ENCODE results near the gene RTN4.

Gene RTN4

DNA sequence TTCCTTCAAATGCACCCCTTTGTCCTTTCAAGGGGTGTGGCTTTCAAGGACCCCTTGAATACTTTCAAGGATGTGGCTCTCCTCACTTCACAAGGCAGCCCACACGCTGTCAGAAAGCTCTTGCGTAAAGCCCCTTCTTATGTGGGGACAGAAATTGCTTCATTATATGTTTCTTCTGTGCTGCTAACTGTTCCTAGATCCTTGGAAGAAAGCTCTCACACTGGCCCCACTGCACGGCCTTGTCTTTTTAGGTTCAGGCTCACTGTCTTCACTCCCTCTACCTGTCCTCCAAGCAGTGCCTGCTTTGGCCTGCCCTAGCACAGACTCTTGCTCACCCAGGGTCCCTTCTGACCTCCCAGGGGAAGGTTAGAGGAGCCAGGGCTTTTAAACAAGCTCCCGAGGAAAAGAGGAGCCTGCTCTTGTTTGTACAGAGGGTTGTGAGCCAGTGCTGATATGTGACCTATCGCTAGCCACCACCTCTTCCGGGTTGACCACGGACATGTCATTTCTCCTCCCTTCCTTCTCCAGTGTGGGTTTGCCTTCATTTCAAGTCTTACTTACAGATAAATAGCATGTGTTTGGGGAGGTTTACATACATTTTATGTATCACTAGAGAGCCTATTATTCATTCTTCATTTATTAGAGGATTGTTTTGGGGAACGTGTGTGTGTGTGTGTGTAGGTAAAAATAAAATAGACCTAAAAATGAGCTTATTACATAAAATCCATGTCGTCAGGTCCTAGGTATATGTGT lies 94.7 kb downstream of the RTN4 start:
- FAIRE-seq = no peak
- DNase-seq (ENCODE audit: insufficient read length, low spot score) = no peak

- no peak for FAIRE-seq
Measured at GRCh38 chr2:54954705-54955357, 95.4 kb downstream of the RTN4 start.

DNA sequence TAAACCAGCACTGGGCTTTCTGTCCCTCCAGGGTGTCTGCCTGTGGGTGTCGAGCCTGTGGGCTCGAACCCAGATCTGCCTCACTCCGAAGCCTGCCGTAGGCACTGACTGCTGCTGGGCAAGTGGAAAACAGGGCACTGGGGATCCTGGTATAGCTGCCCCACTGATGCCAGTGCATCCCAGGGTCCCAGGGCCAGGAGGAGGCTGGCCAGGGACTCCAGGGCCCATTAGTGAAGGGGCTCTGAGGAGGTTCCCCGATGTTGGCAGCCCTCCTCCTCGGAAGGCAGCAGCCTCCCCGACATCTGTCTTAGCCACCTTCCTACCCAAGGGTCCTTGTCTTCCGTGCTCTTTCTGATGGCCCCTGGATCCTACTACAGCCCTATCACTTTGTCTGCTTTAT lies 96.1 kb downstream of the RTN4 start:
- FAIRE-seq = no peak
- no peak for DNase-seq (ENCODE audit: insufficient read length, low spot score)

More at GRCh38 chr2:54954705-54955357, 95.4 kb downstream of the RTN4 start:
- DNase-seq (ENCODE audit: insufficient read length, low spot score) = no peak

- DNase-seq (ENCODE audit: insufficient read length, low spot score) (no peak), FAIRE-seq (no peak)
Measured at GRCh38 chr2:54952978-54953456, 97.2 kb downstream of the RTN4 start.

DNA sequence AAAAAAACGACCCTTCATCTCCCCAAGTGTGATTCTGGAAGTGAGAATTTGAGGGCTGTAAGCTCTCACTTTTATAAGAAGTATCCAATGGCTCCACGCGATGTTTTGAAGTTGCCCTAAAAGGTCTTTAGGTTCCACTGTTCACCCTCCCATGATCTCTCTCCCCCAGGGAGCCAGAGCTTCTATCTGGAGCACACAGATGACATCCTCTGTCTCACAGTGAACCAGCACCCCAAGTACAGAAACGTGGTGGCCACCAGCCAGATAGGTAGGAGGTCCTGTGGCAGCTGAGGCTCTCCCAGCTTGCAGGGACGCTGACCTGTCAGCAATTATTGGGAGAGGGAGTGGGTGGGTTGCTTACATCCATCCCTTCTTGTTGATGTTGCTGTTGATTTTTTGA lies 97.8 kb downstream of the RTN4 start:
- DNase-seq (ENCODE audit: insufficient read length, low spot score) (no peak), FAIRE-seq (no peak)

- FAIRE-seq = no peak
- no peak for DNase-seq (ENCODE audit: insufficient read length, low spot score)
Measured at GRCh38 chr2:54950811-54951210, 99.4 kb downstream of the RTN4 start.

DNA sequence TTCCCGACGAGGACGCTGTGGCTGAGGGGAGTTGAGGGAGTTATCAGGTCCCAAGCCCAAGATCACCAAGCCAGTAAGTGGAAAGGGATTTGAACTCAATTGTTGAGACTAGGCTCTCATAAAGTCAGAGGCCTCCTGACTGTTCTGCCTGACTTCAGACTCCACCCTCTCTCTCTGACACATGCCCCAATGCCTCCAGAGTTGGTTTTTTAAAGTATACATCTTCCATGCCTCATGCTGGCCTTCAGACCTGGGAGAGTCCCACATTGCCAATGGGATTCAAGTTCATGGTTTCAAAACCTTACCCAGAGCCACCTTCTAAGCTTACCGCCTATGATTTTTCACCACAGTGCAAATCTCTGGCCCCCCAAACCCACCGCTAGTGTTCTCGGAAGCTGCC lies 100.8 kb downstream of the RTN4 start:
- DNase-seq (ENCODE audit: insufficient read length, low spot score) (no peak), FAIRE-seq (no peak)

- FAIRE-seq = no peak
Measured at GRCh38 chr2:54948120-54948519, 102.1 kb downstream of the RTN4 start.

DNA sequence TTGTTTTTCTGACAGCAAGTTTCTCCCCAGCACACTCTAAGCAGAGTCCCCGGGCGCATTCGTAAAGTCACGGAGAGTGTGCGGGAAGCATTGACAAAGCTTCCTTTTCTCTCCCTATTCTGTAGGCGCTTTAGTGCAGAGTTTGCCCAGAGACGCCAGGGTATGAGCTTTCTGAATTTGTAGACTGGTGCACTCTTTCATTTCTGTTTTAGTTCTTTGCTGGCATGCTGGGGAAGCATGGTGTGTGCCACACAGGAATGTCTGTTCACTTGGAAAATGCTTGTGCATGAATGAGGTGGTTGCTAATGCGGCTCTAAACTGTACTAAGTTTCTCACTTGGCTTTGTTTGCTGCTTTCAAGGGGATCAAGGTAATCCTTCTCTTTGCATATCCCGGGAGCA lies 102.6 kb downstream of the RTN4 start:
- no peak for FAIRE-seq

More at GRCh38 chr2:54948120-54948519, 102.1 kb downstream of the RTN4 start:
- DNase-seq (ENCODE audit: insufficient read length, low spot score) = no peak

DNA sequence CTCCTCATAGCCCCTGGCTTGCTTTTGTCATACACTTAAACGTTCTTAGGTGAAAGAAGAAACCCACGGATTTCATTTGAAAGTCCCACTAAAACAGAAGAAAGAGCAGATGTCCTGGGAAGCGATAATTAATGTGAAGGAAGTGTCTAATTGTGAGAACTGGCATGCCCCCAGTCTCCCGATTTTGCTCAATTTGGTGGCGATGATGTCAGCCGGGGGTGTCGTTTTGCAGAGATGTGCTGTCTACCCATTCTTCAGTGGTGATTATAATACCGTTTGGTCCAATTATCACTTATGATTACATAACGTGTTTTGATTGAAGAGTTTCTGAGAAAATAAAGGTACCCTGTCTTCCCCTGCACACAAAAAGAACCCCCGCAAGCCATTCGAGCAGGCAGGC lies 103.1 kb downstream of the RTN4 start:
- FAIRE-seq (no peak), DNase-seq (ENCODE audit: insufficient read length, low spot score) (no peak)

More for the DNA sequence above, 102.6 kb downstream of the RTN4 start:
- no peak for DNase-seq (ENCODE audit: insufficient read length, low spot score)

- FAIRE-seq = no peak
Measured at GRCh38 chr2:54946220-54946805, 103.9 kb downstream of the RTN4 start.

DNA sequence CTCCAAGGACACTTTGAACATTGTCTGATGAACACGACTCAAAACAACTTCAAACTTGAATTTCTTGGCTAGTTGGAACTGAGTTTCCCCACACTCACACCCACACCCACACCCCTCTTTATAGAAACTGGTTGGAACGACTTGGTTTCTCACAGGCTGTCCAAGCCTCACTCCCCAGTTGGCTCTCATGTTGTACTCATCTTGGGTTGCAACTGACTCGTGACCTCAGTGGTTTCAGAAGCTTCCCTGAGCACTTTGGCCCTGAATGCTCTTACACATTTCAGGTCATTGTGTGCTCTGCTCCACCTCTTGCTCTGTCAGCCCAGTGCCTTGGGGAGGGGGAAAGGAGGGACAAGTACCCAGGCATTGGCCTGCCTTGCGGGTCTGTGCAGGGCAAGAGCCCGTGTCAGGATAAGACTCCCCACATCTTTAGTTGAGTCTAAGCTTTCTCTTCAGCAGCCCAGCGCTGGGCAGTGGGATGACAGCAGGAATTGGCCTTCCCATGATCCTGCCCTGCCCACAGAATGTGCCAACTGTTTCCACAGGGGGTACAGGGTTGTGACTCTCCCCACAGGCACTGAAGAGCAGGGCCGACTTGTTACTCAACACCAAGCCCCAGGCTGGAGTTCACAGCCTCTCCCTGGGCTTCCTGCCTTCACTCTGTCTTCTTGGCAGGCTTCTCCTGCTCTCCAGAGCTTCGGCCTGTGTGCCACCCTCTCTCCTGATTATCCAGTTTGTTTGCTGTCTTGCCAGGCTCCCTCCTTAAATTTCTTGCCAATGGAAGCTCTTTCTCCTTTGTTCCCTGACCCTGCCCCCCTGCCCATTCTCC lies 104.6 kb downstream of the RTN4 start:
- DNase-seq (ENCODE audit: insufficient read length, low spot score) (no peak), FAIRE-seq (no peak)

More at GRCh38 chr2:54946220-54946805, 103.9 kb downstream of the RTN4 start:
- DNase-seq (ENCODE audit: insufficient read length, low spot score) = no peak

DNA sequence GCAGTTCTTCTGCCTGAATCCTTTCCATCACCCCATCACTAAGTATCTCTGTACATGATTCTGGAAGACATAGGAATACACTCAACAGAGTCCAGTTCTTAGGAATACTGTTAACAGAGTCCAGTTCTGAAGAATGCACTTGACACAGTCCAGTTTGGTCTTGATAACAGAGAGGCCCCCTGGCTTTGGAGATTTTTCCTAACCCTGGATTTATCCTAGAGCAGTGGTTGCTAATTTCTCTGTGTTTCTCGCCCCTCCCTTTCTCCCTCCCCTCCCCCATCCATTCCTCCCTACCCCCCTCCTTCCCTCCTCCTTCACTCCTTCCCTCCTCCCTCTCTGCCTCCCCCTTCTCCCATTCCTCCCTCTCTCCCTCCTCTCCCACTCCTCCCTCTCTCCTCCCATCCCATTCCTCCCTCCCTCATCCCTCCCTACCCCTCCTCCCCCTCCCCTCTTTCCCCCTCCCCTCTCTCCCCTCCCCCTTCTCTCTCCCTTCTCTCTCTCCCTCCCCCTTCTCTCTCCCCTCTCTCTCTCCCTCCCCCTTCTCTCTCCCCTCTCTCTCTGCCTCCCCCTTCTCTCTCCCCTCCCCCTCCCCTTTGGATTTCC lies 105.4 kb downstream of the RTN4 start:
- no peak for DNase-seq (ENCODE audit: insufficient read length, low spot score)
- no peak for FAIRE-seq

GRCh38 chr2:54942373-54942772 lies 107.9 kb downstream of the RTN4 start:
- DNase-seq (ENCODE audit: insufficient read length, low spot score) = no peak
- no peak for FAIRE-seq

DNA sequence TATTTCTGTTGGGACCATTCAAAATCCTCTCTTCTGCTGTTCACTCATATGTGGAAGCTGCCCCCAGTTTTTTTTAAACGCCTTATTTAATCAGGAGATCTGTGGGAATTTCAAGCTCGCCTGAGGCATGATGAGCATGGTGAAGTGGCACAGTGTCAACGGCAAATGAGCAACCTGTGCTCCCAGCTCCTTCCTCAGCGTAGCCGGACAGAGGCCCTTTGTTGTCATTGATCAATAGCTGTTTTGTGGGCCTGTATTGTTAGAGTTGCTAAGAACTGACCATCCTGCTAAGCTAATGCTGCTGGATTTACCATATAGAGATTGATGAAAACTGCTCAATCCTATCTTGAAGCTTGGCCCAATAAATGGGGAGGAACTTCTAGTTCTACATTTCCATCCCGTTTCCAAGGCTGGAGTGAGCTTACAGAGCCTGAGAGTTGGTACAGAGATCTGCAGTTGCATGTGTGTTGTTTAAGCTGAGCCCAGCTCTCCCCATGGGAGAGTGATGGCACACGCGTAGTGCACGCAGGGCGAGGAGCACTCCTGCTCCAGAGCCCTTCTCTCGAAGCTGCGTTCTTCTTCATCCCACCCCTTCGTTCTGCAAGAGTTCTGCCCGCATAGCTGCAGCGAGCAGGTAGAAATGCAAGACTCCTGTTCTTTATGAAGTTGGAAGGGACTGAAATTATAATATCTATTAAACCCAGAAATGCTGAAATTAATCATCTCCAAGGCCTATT lies 108.8 kb downstream of the RTN4 start:
- FAIRE-seq = no peak

DNA sequence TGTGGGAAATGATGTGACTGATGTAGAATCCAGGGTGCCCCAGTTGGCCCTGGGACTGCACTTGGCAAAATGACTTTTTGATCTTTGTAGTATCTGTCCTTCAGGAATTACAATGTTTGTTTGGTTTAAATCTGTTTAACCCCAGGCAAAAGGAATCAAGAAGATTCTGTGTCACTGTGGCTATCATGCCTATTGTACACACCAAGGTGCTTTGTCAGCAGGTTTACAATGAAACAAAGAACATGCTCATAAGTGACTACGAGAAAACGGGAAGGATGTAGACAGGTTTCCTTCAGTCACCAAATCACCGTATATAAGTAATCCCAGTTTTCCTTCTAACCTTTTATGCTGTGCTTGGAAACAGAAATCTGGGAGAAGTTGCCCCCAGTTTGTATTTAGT lies 109.5 kb downstream of the RTN4 start:
- DNase-seq (ENCODE audit: insufficient read length, low spot score) (no peak), FAIRE-seq (no peak)

More for the DNA sequence above, 108.8 kb downstream of the RTN4 start:
- DNase-seq (ENCODE audit: insufficient read length, low spot score) = no peak

- FAIRE-seq (no peak), DNase-seq (ENCODE audit: insufficient read length, low spot score) (no peak)
Measured at GRCh38 chr2:54939446-54940118, 110.7 kb downstream of the RTN4 start.

DNA sequence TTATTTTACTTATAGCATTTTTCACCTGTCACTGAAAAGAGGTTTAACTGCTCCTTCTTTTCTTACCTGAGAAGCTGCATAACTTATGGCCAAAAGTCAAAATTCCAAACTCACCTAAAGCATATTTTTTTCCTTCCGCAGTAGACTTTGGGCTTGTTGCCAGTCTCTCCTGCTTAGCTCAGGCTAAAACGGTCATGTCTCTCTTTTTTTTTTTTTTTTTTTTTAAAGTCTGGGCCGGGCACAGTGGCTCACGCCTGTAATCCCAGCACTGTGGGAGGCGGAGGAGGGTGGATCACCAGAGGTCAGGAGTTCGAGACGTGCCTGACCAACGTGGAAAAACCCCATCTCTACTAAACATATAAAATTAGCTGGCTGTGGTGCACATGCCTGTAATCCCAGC lies 113.5 kb downstream of the RTN4 start:
- FAIRE-seq (no peak), DNase-seq (ENCODE audit: insufficient read length, low spot score) (no peak)

DNA sequence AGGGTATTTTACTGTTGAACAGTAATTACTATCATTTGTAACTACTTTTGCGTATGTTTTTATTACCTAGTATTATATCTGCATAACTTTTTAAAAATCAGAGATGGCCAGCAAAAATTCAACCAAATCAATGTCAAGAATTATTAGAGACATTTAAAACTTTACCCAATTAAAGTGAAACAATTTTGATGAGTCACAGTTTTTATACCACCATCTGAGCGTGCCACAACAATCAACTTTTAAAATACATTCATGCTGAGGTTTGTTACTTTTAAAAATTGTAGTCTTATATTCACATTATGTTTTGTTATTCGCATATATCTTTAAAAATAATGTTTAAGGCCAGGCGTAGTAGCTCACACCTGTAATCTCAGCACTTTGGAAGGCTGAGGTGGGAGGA lies 114.9 kb downstream of the RTN4 start:
- no peak for FAIRE-seq
- DNase-seq (ENCODE audit: insufficient read length, low spot score) = no peak

Data from GM19239 (cell line).